ENCODE data around the gene EFCC1.

Gene EFCC1

GRCh38 chr3:129058441-129059200 is 57.5 kb downstream of the EFCC1 start:
- FAIRE-seq: peak; percentile 54
- no peak for DNase-seq (ENCODE audit: insufficient read length, low spot score)
- no peak for TF ChIP-seq POU2F2 (IDR thresholded peaks at IDR 0.05; ENCODE audit: low read depth, low read length)
- TF ChIP-seq POLR2AphosphoS5 (IDR thresholded peaks at IDR 0.05; ENCODE audit: low read depth, low read length): no peak
- no peak for TF ChIP-seq SPI1 (IDR thresholded peaks at IDR 0.05; ENCODE audit: low read depth, low read length)
- TF ChIP-seq POLR2A (IDR thresholded peaks at IDR 0.05; ENCODE audit: low read depth, low read length): no peak
- TF ChIP-seq TAF1 (IDR thresholded peaks at IDR 0.05; ENCODE audit: low read depth, low read length): no peak
- no peak for TF ChIP-seq PAX5 (IDR thresholded peaks at IDR 0.05; ENCODE audit: insufficient read depth, low read length, severe bottlenecking)

GRCh38 chr3:129059311-129059958 is 58.3 kb downstream of the EFCC1 start:
- TF ChIP-seq POLR2AphosphoS5 (IDR thresholded peaks at IDR 0.05; ENCODE audit: low read depth, low read length): no peak
- TF ChIP-seq PAX5 (IDR thresholded peaks at IDR 0.05; ENCODE audit: insufficient read depth, low read length, severe bottlenecking): no peak
- TF ChIP-seq POLR2A (IDR thresholded peaks at IDR 0.05; ENCODE audit: low read depth, low read length): no peak
- no peak for TF ChIP-seq TAF1 (IDR thresholded peaks at IDR 0.05; ENCODE audit: low read depth, low read length)
- TF ChIP-seq SPI1 (IDR thresholded peaks at IDR 0.05; ENCODE audit: low read depth, low read length): no peak
- no peak for TF ChIP-seq POU2F2 (IDR thresholded peaks at IDR 0.05; ENCODE audit: low read depth, low read length)
- DNase-seq (ENCODE audit: insufficient read length, low spot score) (no peak), FAIRE-seq (no peak)

GRCh38 chr3:129060276-129061022 is 59.3 kb downstream of the EFCC1 start, which contains the start of gene GP9:
GP9 (plus strand) TSS chr3:129060779; CDS start chr3:129061740, 961 bp downstream.
- peak; percentile 66 for FAIRE-seq
- DNase-seq (ENCODE audit: insufficient read length, low spot score): no peak
- TF ChIP-seq POU2F2 (IDR thresholded peaks at IDR 0.05; ENCODE audit: low read depth, low read length): no peak
- TF ChIP-seq POLR2AphosphoS5 (IDR thresholded peaks at IDR 0.05; ENCODE audit: low read depth, low read length): no peak
- no peak for TF ChIP-seq TAF1 (IDR thresholded peaks at IDR 0.05; ENCODE audit: low read depth, low read length)
- no peak for TF ChIP-seq SPI1 (IDR thresholded peaks at IDR 0.05; ENCODE audit: low read depth, low read length)

GRCh38 chr3:129061023-129061887 is 60.2 kb downstream of the EFCC1 start:
- FAIRE-seq (no peak), DNase-seq (ENCODE audit: insufficient read length, low spot score) (no peak)
- TF ChIP-seq PAX5 (IDR thresholded peaks at IDR 0.05; ENCODE audit: insufficient read depth, low read length, severe bottlenecking) (no peak), POLR2AphosphoS5 (IDR thresholded peaks at IDR 0.05; ENCODE audit: low read depth, low read length) (no peak), TAF1 (IDR thresholded peaks at IDR 0.05; ENCODE audit: low read depth, low read length) (no peak), POU2F2 (IDR thresholded peaks at IDR 0.05; ENCODE audit: low read depth, low read length) (no peak), SPI1 (IDR thresholded peaks at IDR 0.05; ENCODE audit: low read depth, low read length) (no peak), POLR2A (IDR thresholded peaks at IDR 0.05; ENCODE audit: low read depth, low read length) (no peak)

GRCh38 chr3:129061888-129062834 is 61.1 kb downstream of the EFCC1 start:
- DNase-seq (ENCODE audit: insufficient read length, low spot score): no peak
- no peak for TF ChIP-seq SPI1 (IDR thresholded peaks at IDR 0.05; ENCODE audit: low read depth, low read length)
- no peak for TF ChIP-seq TAF1 (IDR thresholded peaks at IDR 0.05; ENCODE audit: low read depth, low read length)
- no peak for TF ChIP-seq POLR2A (IDR thresholded peaks at IDR 0.05; ENCODE audit: low read depth, low read length)
- TF ChIP-seq PAX5 (IDR thresholded peaks at IDR 0.05; ENCODE audit: insufficient read depth, low read length, severe bottlenecking): no peak
- TF ChIP-seq POU2F2 (IDR thresholded peaks at IDR 0.05; ENCODE audit: low read depth, low read length): no peak
- no peak for TF ChIP-seq POLR2AphosphoS5 (IDR thresholded peaks at IDR 0.05; ENCODE audit: low read depth, low read length)
- no peak for FAIRE-seq

GRCh38 chr3:129063091-129063640 is 62.1 kb downstream of the EFCC1 start:
- TF ChIP-seq TAF1 (IDR thresholded peaks at IDR 0.05; ENCODE audit: low read depth, low read length): no peak
- no peak for TF ChIP-seq POU2F2 (IDR thresholded peaks at IDR 0.05; ENCODE audit: low read depth, low read length)
- no peak for TF ChIP-seq POLR2A (IDR thresholded peaks at IDR 0.05; ENCODE audit: low read depth, low read length)
- no peak for TF ChIP-seq PAX5 (IDR thresholded peaks at IDR 0.05; ENCODE audit: insufficient read depth, low read length, severe bottlenecking)
- no peak for TF ChIP-seq SPI1 (IDR thresholded peaks at IDR 0.05; ENCODE audit: low read depth, low read length)
- TF ChIP-seq POLR2AphosphoS5 (IDR thresholded peaks at IDR 0.05; ENCODE audit: low read depth, low read length): no peak
- no peak for FAIRE-seq
- DNase-seq (ENCODE audit: insufficient read length, low spot score): no peak

- DNase-seq (ENCODE audit: insufficient read length, low spot score): no peak
- FAIRE-seq: no peak
- TF ChIP-seq POLR2A (IDR thresholded peaks at IDR 0.05; ENCODE audit: low read depth, low read length) (no peak), TAF1 (IDR thresholded peaks at IDR 0.05; ENCODE audit: low read depth, low read length) (no peak), SPI1 (IDR thresholded peaks at IDR 0.05; ENCODE audit: low read depth, low read length) (no peak), POLR2AphosphoS5 (IDR thresholded peaks at IDR 0.05; ENCODE audit: low read depth, low read length) (no peak), PAX5 (IDR thresholded peaks at IDR 0.05; ENCODE audit: insufficient read depth, low read length, severe bottlenecking) (no peak), POU2F2 (IDR thresholded peaks at IDR 0.05; ENCODE audit: low read depth, low read length) (no peak)
Measured at GRCh38 chr3:129063841-129064482, 62.9 kb downstream of the EFCC1 start.
